ENCODE results near the gene KDM4D.

DNA sequence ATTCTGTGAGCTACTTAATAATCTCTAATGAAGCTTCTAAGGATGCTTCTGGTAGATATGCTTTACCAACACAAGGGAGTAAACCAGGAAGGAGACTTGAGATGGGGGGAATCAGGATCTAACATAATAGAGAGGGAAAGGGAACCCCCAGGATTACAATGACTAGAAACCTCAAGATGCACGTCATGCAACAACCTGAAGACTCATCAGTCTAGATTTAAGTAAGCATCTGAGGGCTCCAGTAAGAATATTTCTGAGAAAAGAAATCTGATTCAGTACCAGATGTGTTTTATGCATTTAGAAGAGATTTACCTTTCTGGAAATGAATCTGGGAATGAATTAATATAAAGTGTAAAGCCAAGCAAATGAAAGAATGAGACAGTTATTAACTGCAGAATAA is 15.2 kb downstream of the KDM4D start:
- TF ChIP-seq CTCF (IDR thresholded peaks at IDR 0.05) (no peak), EZH2 (IDR thresholded peaks at IDR 0.05) (no peak), EZH2phosphoT487 (IDR thresholded peaks at IDR 0.05) (no peak)
